Gastrocnemius medialis (tissue), 4 donors: ENCODE data around the gene LIPI. TPM values are rescaled to one million over a fixed set of nuclear protein-coding genes. Genes with fewer than 3 reads are reported as not detected.
"Not testable (repeated sequence)": the region's sequence is repeated elsewhere in the genome, so short reads cannot be mapped to it uniquely, and the experiment has no call there.

Source experiments
- ATAC-seq, 2 donors: fragments of 150-250 bp; one replicate each; pipeline ENCODE4 v1.9.1; 2016
- DNase-seq, 2 donors: peaks; one replicate each; pipeline ENCODE4 v3.0.0-alpha.2; 2019
- H3K27ac ChIP-seq, 4 donors: fragments of 200-600 bp; sonication (generic); 1 replicate in 1 of 4; 2 replicates in 3 of 4; pipeline ENCODE4 v1.5.1; 2016 to 2018; ENCODE audit warnings: mild to moderate bottlenecking in 2 of 4, moderate library complexity in 1 of 4
- H3K27me3 ChIP-seq, 3 donors: fragments of 200-600 bp; sonication (generic) in 2 of 3; 1 replicate in 1 of 3; 2 replicates in 2 of 3; pipeline versions ENCODE4 v1.5.1 to v1.6.0; 2016 to 2019; ENCODE audit warnings: mild to moderate bottlenecking in 1 of 3, moderate library complexity in 1 of 3
- H3K36me3 ChIP-seq, 2 donors: fragments of 200-600 bp; sonication (generic) in 1 of 2; one replicate each; pipeline ENCODE4 v1.5.1; 2017 to 2018
- H3K4me1 ChIP-seq, 2 donors: fragments of 200-600 bp; sonication (generic) in 1 of 2; one replicate each; pipeline ENCODE4 v1.5.1; 2016 to 2017; ENCODE audit warnings: mild to moderate bottlenecking in 2 of 2
- H3K4me3 ChIP-seq, 4 donors: fragments of 200-600 bp; sonication (generic) in 3 of 4; 1 replicate in 1 of 4; 2 replicates in 3 of 4; pipeline ENCODE4 v1.5.1; 2016 to 2019; ENCODE audit warnings: mild to moderate bottlenecking in 2 of 4
- H3K9me3 ChIP-seq, 3 donors: fragments of 200-600 bp; sonication (generic) in 2 of 3; 1 replicate in 1 of 3; 2 replicates in 2 of 3; pipeline ENCODE4 v1.5.1; 2016 to 2019
- POLR2A ChIP-seq, 2 donors: fragments of 450-650 bp; IDR thresholded peaks; one replicate each; pipeline ENCODE4 v1.6.1; 2017; ENCODE audit warnings: antibody characterized with exemption in 2 of 2, mild to moderate bottlenecking in 2 of 2, moderate library complexity in 2 of 2
- in situ Hi-C, 4 donors: fragments of 200-750 bp; cut with MboI; loops; one replicate each; pipeline versions ENCODE4 v1.15.0 to v1.8.0; 2017; ENCODE audit warnings: low sequenced_read_pairs in 4 of 4
- intact Hi-C: fragments of 100-400 bp; cut with DNase I; formaldehyde crosslinking; loops from one replicate; pipeline ENCODE4 v1.15.1; 2023; ENCODE audit warnings: low total_unique reads
- total RNA-seq, 4 donors: library from RNA; depleted of rRNA; stranded (reverse); fragments of >200 nt; gene quantifications; one replicate each; pipeline versions ENCODE4 v1.1.0 to v1.2.3, GENCODE V29; 2016
- TF ChIP-seq, protein P1 (sequence below), 5 experiments: fragments of 450-650 bp in 3 of 5; fragments of 200-600 bp in 2 of 5; sonication (generic) in 2 of 5; IDR thresholded peaks in 4 of 5; conservative IDR thresholded peaks in 1 of 5; 1 replicate in 4 of 5; 2 replicates in 1 of 5; pipeline ENCODE4 v1.5.1; 2016 to 2019; ENCODE audit warnings: antibody characterized with exemption in 5 of 5, mild to moderate bottlenecking in 3 of 5, moderate library complexity in 3 of 5

The LIPI gene
- total RNA-seq, 4 donors from 2014 or later: not detected

DNA sequence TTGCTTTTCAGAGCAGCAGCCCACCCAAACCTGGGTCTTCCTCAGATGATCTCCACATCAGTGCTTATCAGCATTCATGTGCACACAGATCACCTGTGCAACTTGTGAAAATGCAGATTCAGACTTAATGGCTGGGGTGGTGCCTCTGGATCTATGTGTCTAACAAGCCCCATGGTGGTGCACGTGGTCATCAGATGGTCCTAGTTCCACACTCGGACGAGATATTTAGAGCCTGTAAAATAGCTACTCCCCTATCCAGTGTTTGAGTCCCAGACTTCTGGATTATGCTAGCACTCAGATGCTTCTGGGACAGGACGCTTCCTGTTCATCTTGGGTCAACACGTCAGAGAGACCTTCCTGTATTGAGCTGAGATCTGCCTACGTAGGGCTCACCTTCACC, 114.2 kb downstream of the LIPI start:
- H3K36me3 ChIP-seq: no peaks in the 10 kb centered on the region
- H3K27ac ChIP-seq: no peak overlapping the region
- no peak overlapping the region for H3K4me3 ChIP-seq
- in situ Hi-C loops: no loop called here
- H3K27me3 ChIP-seq: no peaks in the 10 kb centered on the region
- TF ChIP-seq, protein P1, sequence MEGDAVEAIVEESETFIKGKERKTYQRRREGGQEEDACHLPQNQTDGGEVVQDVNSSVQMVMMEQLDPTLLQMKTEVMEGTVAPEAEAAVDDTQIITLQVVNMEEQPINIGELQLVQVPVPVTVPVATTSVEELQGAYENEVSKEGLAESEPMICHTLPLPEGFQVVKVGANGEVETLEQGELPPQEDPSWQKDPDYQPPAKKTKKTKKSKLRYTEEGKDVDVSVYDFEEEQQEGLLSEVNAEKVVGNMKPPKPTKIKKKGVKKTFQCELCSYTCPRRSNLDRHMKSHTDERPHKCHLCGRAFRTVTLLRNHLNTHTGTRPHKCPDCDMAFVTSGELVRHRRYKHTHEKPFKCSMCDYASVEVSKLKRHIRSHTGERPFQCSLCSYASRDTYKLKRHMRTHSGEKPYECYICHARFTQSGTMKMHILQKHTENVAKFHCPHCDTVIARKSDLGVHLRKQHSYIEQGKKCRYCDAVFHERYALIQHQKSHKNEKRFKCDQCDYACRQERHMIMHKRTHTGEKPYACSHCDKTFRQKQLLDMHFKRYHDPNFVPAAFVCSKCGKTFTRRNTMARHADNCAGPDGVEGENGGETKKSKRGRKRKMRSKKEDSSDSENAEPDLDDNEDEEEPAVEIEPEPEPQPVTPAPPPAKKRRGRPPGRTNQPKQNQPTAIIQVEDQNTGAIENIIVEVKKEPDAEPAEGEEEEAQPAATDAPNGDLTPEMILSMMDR (IDR thresholded peaks at IDR 0.05 in 4 of 5, conservative IDR thresholded peaks at IDR 0.05 in 1 of 5): no peak
- TF ChIP-seq POLR2A (IDR thresholded peaks at IDR 0.05): no peak
- DNase-seq (no peak), ATAC-seq (no peak)
- intact Hi-C loops: no loop called here
- no peaks in the 10 kb centered on the region for H3K9me3 ChIP-seq
- no peaks in the 10 kb centered on the region for H3K4me1 ChIP-seq

DNA sequence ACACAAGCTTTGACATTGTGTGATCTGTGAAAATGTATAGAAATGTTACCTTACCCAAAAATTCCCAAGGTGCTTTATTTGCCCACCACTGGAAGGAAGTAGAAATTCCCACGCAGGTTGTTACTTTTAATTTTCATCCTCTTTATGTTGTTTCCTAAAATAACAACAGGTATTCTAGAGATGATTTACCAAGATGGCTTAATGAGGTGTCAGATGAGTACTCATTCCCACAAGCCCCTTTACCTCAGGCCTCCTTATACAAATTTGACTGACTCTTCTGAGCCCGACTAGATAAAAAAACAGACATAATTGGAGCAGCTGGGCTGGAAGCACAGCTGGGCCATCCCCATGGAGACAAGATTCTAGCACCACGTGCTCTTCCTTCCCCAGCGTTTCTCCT, 114.6 kb downstream of the LIPI start:
- intact Hi-C loops (no loop called here), in situ Hi-C loops (no loop called here)
- DNase-seq: no peak
- Histone ChIP-seq H3K27ac (no peak overlapping the region), H3K4me3 (no peak overlapping the region), H3K9me3 (no peaks in the 10 kb centered on the region), H3K4me1 (no peaks in the 10 kb centered on the region), H3K27me3 (no peaks in the 10 kb centered on the region), H3K36me3 (no peaks in the 10 kb centered on the region)
- TF ChIP-seq POLR2A (IDR thresholded peaks at IDR 0.05): no peak
- TF ChIP-seq, protein P1 (IDR thresholded peaks at IDR 0.05 in 4 of 5, conservative IDR thresholded peaks at IDR 0.05 in 1 of 5): no peak
- ATAC-seq: no peak

DNA sequence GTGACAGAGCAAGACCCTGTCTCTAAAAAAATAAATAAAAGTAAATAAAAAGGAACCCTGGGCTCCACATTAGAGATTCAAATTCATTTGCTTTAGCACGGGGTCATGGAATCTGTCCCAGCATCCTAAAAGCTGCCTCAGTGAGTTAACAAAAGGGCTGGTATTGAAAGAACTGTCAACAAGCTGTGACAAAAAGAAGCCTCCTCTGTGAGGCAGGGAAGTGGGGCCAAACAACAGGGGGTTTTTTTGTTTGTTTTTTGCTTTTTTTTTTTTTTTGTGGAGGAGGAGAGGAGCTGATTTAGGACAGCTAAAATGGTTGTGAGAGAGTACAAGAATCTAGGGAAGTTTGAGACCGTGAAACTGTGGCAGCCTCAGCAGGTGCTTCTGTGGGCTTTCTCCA, 115.7 kb downstream of the LIPI start:
- no peaks in the 10 kb centered on the region for H3K27me3 ChIP-seq
- no peak overlapping the region for H3K4me3 ChIP-seq
- no peaks in the 10 kb centered on the region for H3K36me3 ChIP-seq
- H3K4me1 ChIP-seq: no peaks in the 10 kb centered on the region
- TF ChIP-seq, protein P1 (IDR thresholded peaks at IDR 0.05 in 4 of 5, conservative IDR thresholded peaks at IDR 0.05 in 1 of 5): no peak
- no peak for TF ChIP-seq POLR2A (IDR thresholded peaks at IDR 0.05)
- no peak for ATAC-seq
- in situ Hi-C loops: no loop called here
- DNase-seq: no peak
- no peaks in the 10 kb centered on the region for H3K9me3 ChIP-seq
- intact Hi-C loops: no loop called here
- H3K27ac ChIP-seq: no peak overlapping the region

DNA sequence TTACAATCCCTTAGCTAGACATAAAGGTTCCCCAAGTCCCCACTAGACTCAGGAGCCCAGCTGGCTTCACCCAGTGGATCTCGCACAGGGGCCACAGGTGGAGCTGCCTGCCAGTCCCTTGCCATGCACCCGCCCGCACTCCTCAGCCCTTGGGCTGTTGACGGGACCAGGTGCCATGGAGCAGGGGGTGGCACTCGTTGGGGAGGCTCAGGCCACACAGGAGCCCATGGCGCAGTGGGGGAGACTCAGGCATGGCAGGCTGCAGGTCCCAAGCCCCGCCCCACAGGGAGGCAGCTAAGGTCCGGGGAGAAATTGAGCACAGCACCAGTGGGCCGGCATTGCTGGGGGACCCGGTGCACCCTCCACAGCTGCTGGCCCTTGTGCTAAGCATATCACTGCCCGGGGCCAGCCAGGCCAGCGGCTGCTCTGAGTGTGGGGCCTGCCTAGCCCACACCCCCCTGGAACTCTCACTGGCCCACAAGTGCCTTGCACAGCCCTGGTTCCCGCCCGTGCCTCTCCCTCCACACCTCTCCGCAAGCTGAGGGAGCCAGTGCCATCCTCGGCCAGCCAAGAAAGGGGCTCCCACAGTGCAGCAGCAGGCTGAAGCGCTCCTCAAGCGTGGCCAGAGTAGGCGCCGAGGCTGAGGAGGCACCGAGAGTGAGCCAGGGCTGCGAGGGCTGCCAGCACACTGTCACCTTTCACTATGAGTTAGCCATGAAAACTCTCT, 117.8 kb downstream of the LIPI start:
- intact Hi-C loops: no loop called here
- TF ChIP-seq, protein P1 (IDR thresholded peaks at IDR 0.05 in 4 of 5, conservative IDR thresholded peaks at IDR 0.05 in 1 of 5): no peak
- no peak for TF ChIP-seq POLR2A (IDR thresholded peaks at IDR 0.05)
- in situ Hi-C loops: no loop called here
- no peak overlapping the region for H3K4me3 ChIP-seq
- DNase-seq (no peak), ATAC-seq (no peak)
- no peaks in the 10 kb centered on the region for H3K27me3 ChIP-seq
- H3K9me3 ChIP-seq: no peaks in the 10 kb centered on the region
- no peaks in the 10 kb centered on the region for H3K36me3 ChIP-seq
- H3K4me1 ChIP-seq: no peaks in the 10 kb centered on the region
- H3K27ac ChIP-seq: no peak overlapping the region

DNA sequence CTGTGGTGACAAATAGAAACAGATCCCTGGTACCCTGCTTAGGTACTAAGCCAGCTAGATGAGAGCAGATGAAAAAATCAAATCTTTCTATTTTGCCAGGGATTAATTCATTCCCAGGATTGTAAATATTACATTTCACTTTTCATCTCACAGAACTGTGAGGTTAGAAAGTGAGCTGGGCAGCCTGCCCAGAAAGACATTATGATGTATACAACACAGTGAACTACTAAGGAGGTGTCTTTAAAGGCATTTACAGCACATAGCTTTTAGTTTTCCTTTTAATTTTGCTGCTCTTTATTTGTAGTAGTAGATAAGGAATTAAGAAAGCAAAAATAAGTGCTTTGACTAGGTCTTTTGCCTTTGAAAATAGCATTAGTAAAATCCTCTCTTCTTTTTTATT, 120.6 kb downstream of the LIPI start:
- intact Hi-C loops, H3K4me3 ChIP-seq, ATAC-seq, H3K27me3 ChIP-seq, H3K36me3 ChIP-seq, H3K9me3 ChIP-seq, H3K4me1 ChIP-seq, H3K27ac ChIP-seq, DNase-seq, in situ Hi-C loops: not testable (repeated sequence)
